HG03442 (cell line): Measurements from ENCODE around the gene CCNT1.
"Not testable (repeated sequence)": the region's sequence is repeated elsewhere in the genome, so short reads cannot be mapped to it uniquely, and the experiment has no call there.

Experiments
- ATAC-seq: cut with Tn5 transposase; IDR thresholded peaks from one replicate; pipeline ENCODE4 v1.9.1; 2021; ENCODE audit warnings: mild to moderate bottlenecking, moderate library complexity; ENCODE audit not compliant: unreplicated experiment

Gene CCNT1

GRCh38 chr12:48641752-48642555 is 74.6 kb downstream of the CCNT1 start:
- ATAC-seq: not testable (repeated sequence)

- no peak for ATAC-seq
Measured at GRCh38 chr12:48640854-48641253, 75.7 kb downstream of the CCNT1 start.

GRCh38 chr12:48640428-48640827 is 76.1 kb downstream of the CCNT1 start:
- ATAC-seq: no peak
